Measurements from ENCODE around the gene ASAP2. TPM values are rescaled to one million over a fixed set of nuclear protein-coding genes. Genes with fewer than 3 reads are reported as not detected.

The ASAP2 gene
- total RNA-seq, 1 experiment from 2014 or later: 12.6 TPM

DNA sequence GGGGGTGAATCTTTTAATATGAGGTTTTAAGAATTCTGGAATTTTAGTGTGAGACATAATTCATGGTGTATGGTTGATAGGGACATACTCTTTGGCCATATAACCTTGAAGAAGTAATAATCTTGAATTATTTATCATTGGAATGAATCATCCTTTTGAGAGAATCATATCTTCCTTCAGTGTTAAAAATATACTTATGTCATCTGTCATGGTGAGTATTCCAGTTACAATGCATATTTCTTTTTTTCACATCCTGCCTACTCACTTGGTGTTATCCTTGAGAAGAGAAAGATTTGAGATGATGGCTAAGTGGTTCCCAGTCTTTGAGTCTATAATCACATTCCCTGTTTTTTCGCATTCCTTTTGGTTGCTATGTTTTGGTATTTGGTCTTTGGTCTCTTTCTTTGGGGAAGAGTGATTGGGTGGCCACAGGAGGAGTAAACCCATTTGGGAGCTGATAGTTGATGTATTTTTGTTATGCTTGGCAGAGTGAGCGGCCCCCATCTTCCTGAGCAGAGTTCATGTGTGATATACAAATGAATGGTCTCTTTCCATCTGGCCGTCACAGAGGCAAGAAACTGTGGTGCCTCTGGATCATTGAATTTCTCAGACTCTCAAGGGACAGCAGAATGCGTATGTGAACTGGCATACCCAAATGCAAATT is 21.6 kb downstream of the ASAP2 start:
- Histone ChIP-seq H3K18ac (ENCODE audit: insufficient read length, low read depth, low read length) (no peak overlapping the region), H2AK5ac (ENCODE audit: insufficient read length, low read length) (no peak overlapping the region), H2BK20ac (ENCODE audit: low read depth, low read length, poor library complexity, severe bottlenecking) (no peak overlapping the region), H4K8ac (replicated peaks; ENCODE audit: insufficient read length, low read depth, low read length) (no peak overlapping the region), H3K79me2 (ENCODE audit: insufficient read depth, low read length) (peaks cover 5% of the 10 kb centered on the region; the same call in 1 of the 2 replicates), H2BK15ac (ENCODE audit: low read depth, low read length) (no peak overlapping the region), H3K9ac (ENCODE audit: extremely low read depth, insufficient read length, low read length) (no peak overlapping the region), H3T11ph (ENCODE audit: low read length) (no peak overlapping the region), H3K4me2 (ENCODE audit: insufficient read depth, insufficient read length, low read length) (no peak overlapping the region), H2BK5ac (ENCODE audit: insufficient read length, low read length) (no peak overlapping the region), H3K23me2 (ENCODE audit: insufficient read length, low read depth, low read length, poor library complexity, severe bottlenecking) (no peaks in the 10 kb centered on the region), H3K14ac (ENCODE audit: insufficient read depth, low read length) (no peak overlapping the region), H3K27ac (ENCODE audit: insufficient read length, low read depth, low read length) (no peak overlapping the region), H4K5ac (ENCODE audit: insufficient read length, low read depth, low read length) (no peak overlapping the region), H3K4me1 (ENCODE audit: insufficient read depth, low read length) (no peaks in the 10 kb centered on the region; the same call in 1 of the 2 replicates), H3K27me3 (ENCODE audit: insufficient read depth, low read length) (no peaks in the 10 kb centered on the region), H3K23ac (ENCODE audit: insufficient read length, low read depth, low read length) (no peak overlapping the region), H3K9me3 (ENCODE audit: control insufficient read depth, low read depth, low read length) (no peaks in the 10 kb centered on the region), H3K56ac (ENCODE audit: insufficient read length, low read depth, low read length) (no peak overlapping the region), H3K79me1 (ENCODE audit: insufficient read depth, low read depth, low read length, poor library complexity, severe bottlenecking) (no peaks in the 10 kb centered on the region), H2AFZ (ENCODE audit: low read length) (no peak overlapping the region), H2BK12ac (ENCODE audit: insufficient read length, low read depth, low read length) (no peak overlapping the region), H4K91ac (ENCODE audit: insufficient read length, low read depth, low read length) (no peak overlapping the region), H3K4ac (ENCODE audit: low read depth, low read length) (no peak overlapping the region), H4K20me1 (ENCODE audit: control insufficient read depth, insufficient read depth, insufficient read length) (no peaks in the 10 kb centered on the region), H2BK120ac (ENCODE audit: low read depth, low read length, poor library complexity, severe bottlenecking) (no peak overlapping the region)
- Mint-ChIP-seq H3K27me3 (ENCODE audit: low read depth) (no peaks in the 10 kb centered on the region), H3K4me1 (peaks cover 34 to 43% of the 10 kb centered on the region in 2 experiments), H3K27ac (no peak overlapping the region), H3K9me3 (no peaks in the 10 kb centered on the region), H3K36me3 (ENCODE audit: insufficient read depth in 1 of 3, low read depth in 3 of 3) (no peaks in the 10 kb centered on the region), H3K4me3 (no peak overlapping the region)
- TF ChIP-seq, protein P1, sequence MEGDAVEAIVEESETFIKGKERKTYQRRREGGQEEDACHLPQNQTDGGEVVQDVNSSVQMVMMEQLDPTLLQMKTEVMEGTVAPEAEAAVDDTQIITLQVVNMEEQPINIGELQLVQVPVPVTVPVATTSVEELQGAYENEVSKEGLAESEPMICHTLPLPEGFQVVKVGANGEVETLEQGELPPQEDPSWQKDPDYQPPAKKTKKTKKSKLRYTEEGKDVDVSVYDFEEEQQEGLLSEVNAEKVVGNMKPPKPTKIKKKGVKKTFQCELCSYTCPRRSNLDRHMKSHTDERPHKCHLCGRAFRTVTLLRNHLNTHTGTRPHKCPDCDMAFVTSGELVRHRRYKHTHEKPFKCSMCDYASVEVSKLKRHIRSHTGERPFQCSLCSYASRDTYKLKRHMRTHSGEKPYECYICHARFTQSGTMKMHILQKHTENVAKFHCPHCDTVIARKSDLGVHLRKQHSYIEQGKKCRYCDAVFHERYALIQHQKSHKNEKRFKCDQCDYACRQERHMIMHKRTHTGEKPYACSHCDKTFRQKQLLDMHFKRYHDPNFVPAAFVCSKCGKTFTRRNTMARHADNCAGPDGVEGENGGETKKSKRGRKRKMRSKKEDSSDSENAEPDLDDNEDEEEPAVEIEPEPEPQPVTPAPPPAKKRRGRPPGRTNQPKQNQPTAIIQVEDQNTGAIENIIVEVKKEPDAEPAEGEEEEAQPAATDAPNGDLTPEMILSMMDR (conservative IDR thresholded peaks at IDR 0.05): no peak
- no CpG with 5 or more reads among the region's 4 CpGs for WGBS (ENCODE audit: extremely low coverage, insufficient read length, low lambda C conversion rate)
- no peak for DNase-seq

Data from H9 (cell line).